ENCODE data around the gene APRT.

APRT gene

DNA sequence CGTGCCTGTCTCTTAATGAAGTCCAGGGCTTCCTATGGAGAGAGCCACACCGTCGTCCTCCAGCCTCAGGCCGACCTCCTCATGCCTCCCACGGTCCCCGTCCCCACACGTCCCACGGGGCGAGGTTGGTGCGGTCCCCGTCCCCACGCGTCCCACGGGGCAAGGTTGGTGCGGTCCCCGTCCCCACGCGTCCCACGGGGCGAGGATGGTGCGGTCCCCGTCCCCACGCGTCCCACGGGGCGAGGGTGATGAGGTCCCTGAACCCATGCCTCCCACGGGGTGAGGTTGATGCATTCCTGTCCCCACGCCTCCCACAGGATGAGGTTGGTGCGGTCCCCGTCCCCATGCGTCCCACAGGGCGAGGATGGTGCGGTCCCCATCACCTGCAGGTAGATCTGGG, 24.1 kb upstream of the APRT start:
- H3K4me2 ChIP-seq (ENCODE audit: low read length), result no peak overlapping the region
- H3K27me3 ChIP-seq (ENCODE audit: insufficient read depth, low read length, poor library complexity), result no peaks in the 10 kb centered on the region
- H3K27ac ChIP-seq (ENCODE audit: low read depth, low read length), result no peak overlapping the region
- H4K8ac ChIP-seq (ENCODE audit: low read depth, low read length), result no peak overlapping the region
- H2BK15ac ChIP-seq (replicated peaks; ENCODE audit: low read depth), result no peak overlapping the region
- no peak overlapping the region for H3K18ac ChIP-seq (ENCODE audit: low read length)
- H2BK120ac ChIP-seq (ENCODE audit: low read depth, low read length), result no peak overlapping the region
- no CpG with 5 or more reads among the region's 33 CpGs for WGBS (ENCODE audit: extremely low coverage, insufficient coverage, low lambda C conversion rate)
- no peaks in the 10 kb centered on the region for H3K4me1 ChIP-seq (ENCODE audit: control insufficient read depth, low read depth, low read length)
- H2AK5ac ChIP-seq (ENCODE audit: low read length), result no peak overlapping the region
- no peak overlapping the region for H3K56ac ChIP-seq (ENCODE audit: low read length)
- DNase-seq, result no peak
- no peak overlapping the region for H2BK5ac ChIP-seq (ENCODE audit: low read length)
- H3K79me1 ChIP-seq (ENCODE audit: low read length), result no peaks in the 10 kb centered on the region
- no peak overlapping the region for H3K4ac ChIP-seq (ENCODE audit: low read depth, low read length)
- H3K23ac ChIP-seq (ENCODE audit: low read length), result no peak overlapping the region
- no peaks in the 10 kb centered on the region for H3K79me2 ChIP-seq (ENCODE audit: control insufficient read depth, insufficient read depth, low read length)
- H4K5ac ChIP-seq (ENCODE audit: low read length), result no peak overlapping the region
- no peak overlapping the region for H3K9ac ChIP-seq (ENCODE audit: low read length)
- H3K4me3 ChIP-seq (ENCODE audit: low read length), result no peak overlapping the region
- H3K36me3 ChIP-seq (ENCODE audit: control insufficient read depth, insufficient read depth, low read length), result no peaks in the 10 kb centered on the region

- Histone ChIP-seq H2AK5ac (ENCODE audit: low read length) (no peak overlapping the region), H3K9ac (ENCODE audit: low read length) (no peak overlapping the region), H3K79me1 (ENCODE audit: low read length) (no peaks in the 10 kb centered on the region), H3K23ac (ENCODE audit: low read length) (no peak overlapping the region), H3K4me2 (ENCODE audit: low read length) (no peak overlapping the region), H3K27me3 (ENCODE audit: insufficient read depth, low read length, poor library complexity) (no peaks in the 10 kb centered on the region), H3K79me2 (ENCODE audit: control insufficient read depth, insufficient read depth, low read length) (no peaks in the 10 kb centered on the region), H2BK15ac (replicated peaks; ENCODE audit: low read depth) (no peak overlapping the region), H3K56ac (ENCODE audit: low read length) (no peak overlapping the region), H4K8ac (ENCODE audit: low read depth, low read length) (no peak overlapping the region), H2BK120ac (ENCODE audit: low read depth, low read length) (no peak overlapping the region), H3K4me1 (ENCODE audit: control insufficient read depth, low read depth, low read length) (no peaks in the 10 kb centered on the region), H3K18ac (ENCODE audit: low read length) (no peak overlapping the region), H2BK5ac (ENCODE audit: low read length) (no peak overlapping the region), H4K5ac (ENCODE audit: low read length) (no peak overlapping the region), H3K36me3 (ENCODE audit: control insufficient read depth, insufficient read depth, low read length) (no peaks in the 10 kb centered on the region), H3K4me3 (ENCODE audit: low read length) (no peak overlapping the region), H3K27ac (ENCODE audit: low read depth, low read length) (no peak overlapping the region), H3K4ac (ENCODE audit: low read depth, low read length) (no peak overlapping the region)
- DNase-seq, result no peak
- no CpG with 5 or more reads among the region's 11 CpGs for WGBS (ENCODE audit: extremely low coverage, insufficient coverage, low lambda C conversion rate)
Observed at GRCh38 chr16:88835383-88835782, 23.7 kb upstream of the APRT start.

DNA sequence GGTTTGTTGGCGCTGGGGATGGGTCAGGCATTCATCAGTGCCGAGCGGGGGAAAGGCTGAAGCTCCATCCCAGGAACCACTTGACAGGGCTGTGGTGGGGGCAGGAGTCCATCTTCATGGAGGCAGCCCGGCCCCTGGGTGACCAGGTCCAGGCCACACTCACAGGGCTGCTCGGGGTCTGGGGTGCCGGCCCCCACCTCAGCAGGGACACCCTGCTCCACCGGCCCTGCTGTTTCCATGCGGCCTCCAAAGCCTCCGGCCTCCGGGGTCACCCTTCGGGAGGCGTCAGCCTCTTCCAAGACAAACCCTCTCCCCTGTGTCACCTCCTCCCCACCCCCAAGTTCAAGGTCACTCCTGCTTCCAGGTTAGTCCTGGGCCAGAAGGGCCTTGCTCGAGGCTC, 22.9 kb upstream of the APRT start:
- Histone ChIP-seq H3K4me3 (ENCODE audit: low read length) (no peak overlapping the region), H3K18ac (ENCODE audit: low read length) (no peak overlapping the region), H3K27ac (ENCODE audit: low read depth, low read length) (no peak overlapping the region), H3K9ac (ENCODE audit: low read length) (no peak overlapping the region), H2BK5ac (ENCODE audit: low read length) (no peak overlapping the region), H3K4ac (ENCODE audit: low read depth, low read length) (no peak overlapping the region), H2AK5ac (ENCODE audit: low read length) (no peak overlapping the region), H4K8ac (ENCODE audit: low read depth, low read length) (no peak overlapping the region), H4K5ac (ENCODE audit: low read length) (no peak overlapping the region), H2BK120ac (ENCODE audit: low read depth, low read length) (no peak overlapping the region), H3K27me3 (ENCODE audit: insufficient read depth, low read length, poor library complexity) (no peaks in the 10 kb centered on the region), H3K4me1 (ENCODE audit: control insufficient read depth, low read depth, low read length) (no peaks in the 10 kb centered on the region), H3K4me2 (ENCODE audit: low read length) (no peak overlapping the region), H3K79me2 (ENCODE audit: control insufficient read depth, insufficient read depth, low read length) (no peaks in the 10 kb centered on the region), H3K23ac (ENCODE audit: low read length) (no peak overlapping the region), H2BK15ac (replicated peaks; ENCODE audit: low read depth) (no peak overlapping the region), H3K36me3 (ENCODE audit: control insufficient read depth, insufficient read depth, low read length) (no peaks in the 10 kb centered on the region), H3K79me1 (ENCODE audit: low read length) (no peaks in the 10 kb centered on the region), H3K56ac (ENCODE audit: low read length) (no peak overlapping the region)
- no peak for DNase-seq
- no CpG with 5 or more reads among the region's 13 CpGs for WGBS (ENCODE audit: extremely low coverage, insufficient coverage, low lambda C conversion rate)

- H3K27me3 ChIP-seq (ENCODE audit: insufficient read depth, low read length, poor library complexity), result no peaks in the 10 kb centered on the region
- H3K4me3 ChIP-seq (ENCODE audit: low read length), result no peak overlapping the region
- H3K4me1 ChIP-seq (ENCODE audit: control insufficient read depth, low read depth, low read length), result no peaks in the 10 kb centered on the region
- no peak overlapping the region for H3K18ac ChIP-seq (ENCODE audit: low read length)
- H3K79me2 ChIP-seq (ENCODE audit: control insufficient read depth, insufficient read depth, low read length), result no peaks in the 10 kb centered on the region
- no peak overlapping the region for H3K9ac ChIP-seq (ENCODE audit: low read length)
- H2BK120ac ChIP-seq (ENCODE audit: low read depth, low read length), result no peak overlapping the region
- no peak for DNase-seq
- no peak overlapping the region for H3K27ac ChIP-seq (ENCODE audit: low read depth, low read length)
- no peak overlapping the region for H2AK5ac ChIP-seq (ENCODE audit: low read length)
- H3K4ac ChIP-seq (ENCODE audit: low read depth, low read length), result no peak overlapping the region
- no peak overlapping the region for H3K23ac ChIP-seq (ENCODE audit: low read length)
- H3K4me2 ChIP-seq (ENCODE audit: low read length), result no peak overlapping the region
- no peaks in the 10 kb centered on the region for H3K79me1 ChIP-seq (ENCODE audit: low read length)
- H4K5ac ChIP-seq (ENCODE audit: low read length), result no peak overlapping the region
- no CpG with 5 or more reads among the region's 13 CpGs for WGBS (ENCODE audit: extremely low coverage, insufficient coverage, low lambda C conversion rate)
- no peak overlapping the region for H2BK5ac ChIP-seq (ENCODE audit: low read length)
- no peaks in the 10 kb centered on the region for H3K36me3 ChIP-seq (ENCODE audit: control insufficient read depth, insufficient read depth, low read length)
- no peak overlapping the region for H2BK15ac ChIP-seq (replicated peaks; ENCODE audit: low read depth)
- H4K8ac ChIP-seq (ENCODE audit: low read depth, low read length), result no peak overlapping the region
- no peak overlapping the region for H3K56ac ChIP-seq (ENCODE audit: low read length)
Observed at GRCh38 chr16:88833086-88833485, 21.4 kb upstream of the APRT start.

DNA sequence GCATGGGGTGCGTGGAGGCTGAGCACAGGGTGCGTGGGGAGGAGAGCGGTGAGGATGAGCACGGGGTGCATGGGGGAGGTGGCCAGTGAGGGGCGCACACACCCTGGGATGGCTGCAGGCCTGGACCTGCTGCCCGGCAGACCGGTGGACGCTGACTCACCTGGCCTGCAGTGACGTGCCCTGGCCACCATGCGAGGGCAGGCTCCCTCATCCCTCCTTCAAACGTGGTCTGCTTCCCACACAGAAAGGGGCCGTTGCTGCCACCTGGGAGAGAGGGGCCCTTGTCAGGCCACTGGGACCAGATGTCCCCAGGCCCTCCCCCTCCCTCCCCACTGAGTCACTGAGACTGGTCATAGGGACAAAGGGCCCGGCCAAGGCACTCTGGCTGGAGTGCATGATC, 20.1 kb upstream of the APRT start:
- H3K23ac ChIP-seq (ENCODE audit: low read length), result no peak overlapping the region
- no CpG with 5 or more reads among the region's 13 CpGs for WGBS (ENCODE audit: extremely low coverage, insufficient coverage, low lambda C conversion rate)
- no peaks in the 10 kb centered on the region for H3K36me3 ChIP-seq (ENCODE audit: control insufficient read depth, insufficient read depth, low read length)
- H3K4me3 ChIP-seq (ENCODE audit: low read length), result no peak overlapping the region
- no peak overlapping the region for H2BK15ac ChIP-seq (replicated peaks; ENCODE audit: low read depth)
- H3K4me1 ChIP-seq (ENCODE audit: control insufficient read depth, low read depth, low read length), result no peaks in the 10 kb centered on the region
- no peak overlapping the region for H4K8ac ChIP-seq (ENCODE audit: low read depth, low read length)
- H3K27me3 ChIP-seq (ENCODE audit: insufficient read depth, low read length, poor library complexity), result no peaks in the 10 kb centered on the region
- H3K56ac ChIP-seq (ENCODE audit: low read length), result peak overlapping the region; percentile 25
- no peak overlapping the region for H3K18ac ChIP-seq (ENCODE audit: low read length)
- H4K5ac ChIP-seq (ENCODE audit: low read length), result no peak overlapping the region
- no peak overlapping the region for H2BK5ac ChIP-seq (ENCODE audit: low read length)
- no peak overlapping the region for H3K9ac ChIP-seq (ENCODE audit: low read length)
- no peak overlapping the region for H2BK120ac ChIP-seq (ENCODE audit: low read depth, low read length)
- no peak overlapping the region for H3K4me2 ChIP-seq (ENCODE audit: low read length)
- no peak overlapping the region for H3K4ac ChIP-seq (ENCODE audit: low read depth, low read length)
- no peak for DNase-seq
- no peaks in the 10 kb centered on the region for H3K79me1 ChIP-seq (ENCODE audit: low read length)
- H3K79me2 ChIP-seq (ENCODE audit: control insufficient read depth, insufficient read depth, low read length), result no peaks in the 10 kb centered on the region
- H2AK5ac ChIP-seq (ENCODE audit: low read length), result no peak overlapping the region
- H3K27ac ChIP-seq (ENCODE audit: low read depth, low read length), result no peak overlapping the region

DNA sequence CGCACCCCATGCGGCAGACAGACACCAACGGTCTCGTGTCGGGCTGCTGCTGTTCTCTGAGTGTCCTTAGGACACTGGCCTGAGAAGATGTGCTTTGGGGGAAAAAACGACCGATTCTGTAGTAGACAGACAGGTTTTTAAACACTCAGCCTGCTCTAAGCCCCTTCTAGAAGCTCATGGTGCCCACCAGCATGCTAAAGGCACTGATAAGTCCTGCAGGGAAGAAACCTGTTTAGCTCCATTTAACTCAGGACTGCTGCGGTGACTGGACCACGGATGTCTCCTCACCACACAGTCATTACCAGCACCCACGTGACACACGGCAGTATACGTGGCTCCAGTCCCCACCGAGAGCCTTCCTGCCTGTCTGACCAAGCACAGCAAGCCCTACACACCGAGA, 19.1 kb upstream of the APRT start:
- no peaks in the 10 kb centered on the region for H3K79me2 ChIP-seq (ENCODE audit: control insufficient read depth, insufficient read depth, low read length)
- H2BK15ac ChIP-seq (replicated peaks; ENCODE audit: low read depth), result no peak overlapping the region

More for the DNA sequence above, 19.1 kb upstream of the APRT start:
- no peak overlapping the region for H2BK120ac ChIP-seq (ENCODE audit: low read depth, low read length)
- H2AK5ac ChIP-seq (ENCODE audit: low read length), result no peak overlapping the region
- no peaks in the 10 kb centered on the region for H3K27me3 ChIP-seq (ENCODE audit: insufficient read depth, low read length, poor library complexity)
- no peak overlapping the region for H2BK5ac ChIP-seq (ENCODE audit: low read length)
- WGBS (ENCODE audit: extremely low coverage, insufficient coverage, low lambda C conversion rate), result no CpG with 5 or more reads among the region's 14 CpGs
- H3K56ac ChIP-seq (ENCODE audit: low read length), result no peak overlapping the region
- H3K18ac ChIP-seq (ENCODE audit: low read length), result no peak overlapping the region
- no peak overlapping the region for H4K5ac ChIP-seq (ENCODE audit: low read length)
- H3K4ac ChIP-seq (ENCODE audit: low read depth, low read length), result no peak overlapping the region
- H3K4me2 ChIP-seq (ENCODE audit: low read length), result no peak overlapping the region
- no peak overlapping the region for H3K27ac ChIP-seq (ENCODE audit: low read depth, low read length)
- H3K9ac ChIP-seq (ENCODE audit: low read length), result no peak overlapping the region
- no peaks in the 10 kb centered on the region for H3K4me1 ChIP-seq (ENCODE audit: control insufficient read depth, low read depth, low read length)
- no peaks in the 10 kb centered on the region for H3K79me1 ChIP-seq (ENCODE audit: low read length)
- H3K36me3 ChIP-seq (ENCODE audit: control insufficient read depth, insufficient read depth, low read length), result no peaks in the 10 kb centered on the region
- no peak overlapping the region for H3K23ac ChIP-seq (ENCODE audit: low read length)
- H3K4me3 ChIP-seq (ENCODE audit: low read length), result no peak overlapping the region
- H4K8ac ChIP-seq (ENCODE audit: low read depth, low read length), result no peak overlapping the region
- DNase-seq, result no peak

Measured in mesendoderm (in vitro differentiated cells).